ENCODE results near the gene ACKR3. TPM values are rescaled to one million over a fixed set of nuclear protein-coding genes. Genes with fewer than 3 reads are reported as not detected.

ACKR3 gene
- total RNA-seq, 1 donor from 2014 or later = 1.2 TPM

DNA sequence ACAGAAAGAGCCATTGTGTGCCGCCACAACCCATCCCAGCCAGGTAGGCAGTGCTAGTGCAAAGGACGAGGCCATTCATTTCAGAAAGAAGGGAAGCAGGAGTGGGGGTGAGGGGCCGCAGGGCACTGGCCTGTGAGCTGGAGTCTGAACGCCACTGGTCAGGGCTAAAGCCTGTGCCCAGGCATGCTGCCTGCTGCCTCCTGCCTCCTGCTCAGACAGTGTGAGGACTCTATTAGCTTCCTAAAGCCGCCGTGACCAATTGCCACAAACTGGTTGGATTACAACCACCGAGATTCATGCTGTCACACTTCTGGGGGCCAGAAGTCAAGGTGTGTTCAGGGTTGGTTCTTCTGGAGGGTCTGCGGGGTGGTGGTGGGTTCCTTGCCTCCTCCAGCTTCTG is 21.2 kb downstream of the ACKR3 start:
- no peak for DNase-seq
- Mint-ChIP-seq H3K27ac (ENCODE audit: unreplicated experiment) (no peak overlapping the region), H3K4me3 (ENCODE audit: unreplicated experiment) (no peak overlapping the region), H3K4me1 (ENCODE audit: low read depth, unreplicated experiment) (peaks cover 16% of the 10 kb centered on the region), H3K9me3 (ENCODE audit: unreplicated experiment) (peaks cover 4% of the 10 kb centered on the region), H3K27me3 (ENCODE audit: unreplicated experiment) (no peaks in the 10 kb centered on the region), H3K36me3 (ENCODE audit: unreplicated experiment) (peaks cover 9% of the 10 kb centered on the region)
- TF ChIP-seq, protein P1, sequence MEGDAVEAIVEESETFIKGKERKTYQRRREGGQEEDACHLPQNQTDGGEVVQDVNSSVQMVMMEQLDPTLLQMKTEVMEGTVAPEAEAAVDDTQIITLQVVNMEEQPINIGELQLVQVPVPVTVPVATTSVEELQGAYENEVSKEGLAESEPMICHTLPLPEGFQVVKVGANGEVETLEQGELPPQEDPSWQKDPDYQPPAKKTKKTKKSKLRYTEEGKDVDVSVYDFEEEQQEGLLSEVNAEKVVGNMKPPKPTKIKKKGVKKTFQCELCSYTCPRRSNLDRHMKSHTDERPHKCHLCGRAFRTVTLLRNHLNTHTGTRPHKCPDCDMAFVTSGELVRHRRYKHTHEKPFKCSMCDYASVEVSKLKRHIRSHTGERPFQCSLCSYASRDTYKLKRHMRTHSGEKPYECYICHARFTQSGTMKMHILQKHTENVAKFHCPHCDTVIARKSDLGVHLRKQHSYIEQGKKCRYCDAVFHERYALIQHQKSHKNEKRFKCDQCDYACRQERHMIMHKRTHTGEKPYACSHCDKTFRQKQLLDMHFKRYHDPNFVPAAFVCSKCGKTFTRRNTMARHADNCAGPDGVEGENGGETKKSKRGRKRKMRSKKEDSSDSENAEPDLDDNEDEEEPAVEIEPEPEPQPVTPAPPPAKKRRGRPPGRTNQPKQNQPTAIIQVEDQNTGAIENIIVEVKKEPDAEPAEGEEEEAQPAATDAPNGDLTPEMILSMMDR (IDR thresholded peaks at IDR 0.05; ENCODE audit: partially characterized antibody, unreplicated experiment) = no peak

DNA sequence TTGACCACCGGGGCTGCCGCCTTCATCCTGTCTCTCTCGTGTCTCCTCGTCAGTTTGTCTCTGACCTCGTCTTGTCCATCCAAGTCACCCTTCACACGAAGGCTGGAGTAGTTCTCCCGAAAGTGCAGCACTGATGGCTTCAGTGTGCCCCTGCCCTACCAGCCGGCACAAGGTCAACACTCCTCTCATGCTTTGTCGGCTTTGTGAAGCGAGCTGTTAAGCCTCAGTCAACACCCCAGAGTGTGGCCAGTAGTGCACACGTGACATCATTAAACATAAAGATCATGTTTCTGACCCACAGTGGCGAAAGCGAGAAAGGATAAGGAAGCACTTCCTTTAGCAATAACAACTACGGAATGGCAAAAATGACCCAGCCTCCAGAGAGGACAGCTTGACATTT is 23.2 kb downstream of the ACKR3 start:
- peaks cover 4% of the 10 kb centered on the region for H3K9me3 Mint-ChIP-seq (ENCODE audit: unreplicated experiment)

DNA sequence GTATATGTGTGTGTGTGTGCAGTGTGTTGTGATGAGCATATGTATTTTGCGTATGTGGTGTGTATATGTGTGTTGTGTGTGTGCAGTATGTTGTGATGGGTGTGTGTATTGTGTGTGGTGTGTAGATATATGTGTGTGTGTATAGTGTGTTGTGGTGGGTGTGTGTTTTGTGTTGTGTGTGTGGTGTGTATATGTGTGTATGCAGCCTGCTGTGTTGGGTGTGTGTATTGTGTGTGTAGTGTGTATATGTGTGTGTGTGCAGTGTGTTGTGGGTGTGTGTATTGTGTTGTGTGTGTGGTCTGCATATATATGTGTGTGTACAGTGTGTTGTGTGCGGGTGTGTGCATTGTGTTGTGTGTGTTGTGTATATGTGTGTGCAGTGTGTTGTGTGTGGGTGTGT is 23.9 kb downstream of the ACKR3 start:
- Mint-ChIP-seq H3K4me1 (ENCODE audit: low read depth, unreplicated experiment) (peaks cover 10% of the 10 kb centered on the region), H3K9me3 (ENCODE audit: unreplicated experiment) (peaks cover 4% of the 10 kb centered on the region), H3K27me3 (ENCODE audit: unreplicated experiment) (no peaks in the 10 kb centered on the region), H3K36me3 (ENCODE audit: unreplicated experiment) (no peaks in the 10 kb centered on the region), H3K4me3 (ENCODE audit: unreplicated experiment) (no peak overlapping the region), H3K27ac (ENCODE audit: unreplicated experiment) (no peak overlapping the region)
- TF ChIP-seq, protein P1 (IDR thresholded peaks at IDR 0.05; ENCODE audit: partially characterized antibody, unreplicated experiment) = no peak
- no peak for DNase-seq

More for the DNA sequence above, 23.2 kb downstream of the ACKR3 start:
- no peak overlapping the region for H3K27ac Mint-ChIP-seq (ENCODE audit: unreplicated experiment)
- no peaks in the 10 kb centered on the region for H3K36me3 Mint-ChIP-seq (ENCODE audit: unreplicated experiment)
- TF ChIP-seq, protein P1 (IDR thresholded peaks at IDR 0.05; ENCODE audit: partially characterized antibody, unreplicated experiment) = no peak
- no peak for DNase-seq
- H3K4me3 Mint-ChIP-seq (ENCODE audit: unreplicated experiment) = no peak overlapping the region
- H3K4me1 Mint-ChIP-seq (ENCODE audit: low read depth, unreplicated experiment) = peaks cover 15% of the 10 kb centered on the region
- H3K27me3 Mint-ChIP-seq (ENCODE audit: unreplicated experiment) = no peaks in the 10 kb centered on the region

DNA sequence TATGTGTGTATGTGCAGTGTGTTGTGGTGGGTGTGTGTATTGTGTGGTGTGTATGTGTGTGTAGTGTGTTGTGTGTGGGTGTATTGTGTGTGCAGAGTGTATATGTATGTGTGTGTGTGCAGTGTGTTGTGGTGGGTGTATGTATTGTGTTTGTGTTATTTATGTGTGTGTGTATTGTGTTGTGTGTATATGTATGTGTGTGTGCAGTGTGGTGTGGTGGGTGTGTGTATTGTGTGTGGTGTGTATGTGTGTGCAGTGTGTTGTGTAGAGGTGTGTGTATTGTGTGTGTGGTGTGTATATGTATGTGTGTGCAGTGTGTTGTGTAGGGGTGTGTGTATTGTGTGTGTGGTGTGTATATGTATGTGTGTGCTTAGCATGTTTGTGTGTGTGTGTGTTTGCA is 24.3 kb downstream of the ACKR3 start:
- H3K4me3 Mint-ChIP-seq (ENCODE audit: unreplicated experiment) = no peak overlapping the region
- TF ChIP-seq, protein P1 (IDR thresholded peaks at IDR 0.05; ENCODE audit: partially characterized antibody, unreplicated experiment) = no peak
- H3K36me3 Mint-ChIP-seq (ENCODE audit: unreplicated experiment) = no peaks in the 10 kb centered on the region
- DNase-seq = no peak
- H3K9me3 Mint-ChIP-seq (ENCODE audit: unreplicated experiment) = peaks cover 2% of the 10 kb centered on the region
- no peaks in the 10 kb centered on the region for H3K27me3 Mint-ChIP-seq (ENCODE audit: unreplicated experiment)
- no peak overlapping the region for H3K27ac Mint-ChIP-seq (ENCODE audit: unreplicated experiment)
- H3K4me1 Mint-ChIP-seq (ENCODE audit: low read depth, unreplicated experiment) = peaks cover 6% of the 10 kb centered on the region

DNA sequence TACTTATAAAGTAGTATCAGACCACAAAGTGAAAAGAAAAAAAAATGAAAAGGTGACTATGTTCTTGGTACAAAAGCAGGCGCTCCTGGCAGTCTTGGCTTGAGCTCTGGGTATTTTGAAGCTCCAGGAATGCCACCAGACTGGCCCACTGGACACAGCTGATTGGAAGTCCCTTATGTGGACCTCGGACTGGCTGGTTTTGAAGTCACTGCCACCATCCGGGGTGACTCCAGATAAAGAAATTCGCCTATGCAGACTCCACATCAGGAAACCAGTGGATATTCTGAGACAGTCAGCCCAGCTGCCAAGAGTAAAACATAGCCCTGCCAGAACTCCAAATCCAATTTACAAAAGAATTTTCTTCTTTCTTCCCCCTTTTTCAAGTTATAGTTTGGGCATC is 28.0 kb downstream of the ACKR3 start:
- TF ChIP-seq, protein P1 (IDR thresholded peaks at IDR 0.05; ENCODE audit: partially characterized antibody, unreplicated experiment) = no peak
- no peak for DNase-seq
- H3K9me3 Mint-ChIP-seq (ENCODE audit: unreplicated experiment) = no peaks in the 10 kb centered on the region
- H3K27me3 Mint-ChIP-seq (ENCODE audit: unreplicated experiment) = no peaks in the 10 kb centered on the region
- peaks cover 4% of the 10 kb centered on the region for H3K4me1 Mint-ChIP-seq (ENCODE audit: low read depth, unreplicated experiment)
- H3K27ac Mint-ChIP-seq (ENCODE audit: unreplicated experiment) = no peak overlapping the region
- no peaks in the 10 kb centered on the region for H3K36me3 Mint-ChIP-seq (ENCODE audit: unreplicated experiment)
- no peak overlapping the region for H3K4me3 Mint-ChIP-seq (ENCODE audit: unreplicated experiment)

Data from glutamatergic neuron (in vitro differentiated cells).